Kidney epithelial cell (primary cell): ENCODE results near the gene RAB1B. TPM values are rescaled to one million over a fixed set of nuclear protein-coding genes. Genes with fewer than 3 reads are reported as not detected.

Experiments
- DNase-seq: peaks from one replicate; pipeline ENCODE4 v3.0.0-alpha.2; 2010; ENCODE audit warnings: low read depth
- H3K27me3 ChIP-seq: 2 replicates; pipeline ENCODE4 v1.6.0; 2011; ENCODE audit warnings: low read length; ENCODE audit not compliant: control insufficient read depth, insufficient read depth
- H3K36me3 ChIP-seq: 2 replicates; pipeline ENCODE4 v1.5.1; 2011; ENCODE audit warnings: low read length; ENCODE audit not compliant: control insufficient read depth, insufficient read depth
- H3K4me3 ChIP-seq: 2 replicates; pipeline ENCODE4 v1.5.1; 2011; ENCODE audit warnings: low read depth, mild to moderate bottlenecking, control low read depth, low read length
- total RNA-seq: library from RNA; depleted of rRNA; stranded (reverse); fragments of >200 nt; gene quantifications from 2 replicates; pipeline ENCODE4 v1.2.3, GENCODE V29; 2015
- TF ChIP-seq, protein P1 (sequence below): IDR thresholded peaks from 2 replicates; pipeline ENCODE4 v1.5.1; 2011; ENCODE audit warnings: mild to moderate bottlenecking, moderate library complexity, low read length, control low read depth, inconsistent platforms; ENCODE audit not compliant: insufficient read depth, poor library complexity, severe bottlenecking

RAB1B gene
- total RNA-seq, 1 donor from 2014 or later: 108 TPM

DNA sequence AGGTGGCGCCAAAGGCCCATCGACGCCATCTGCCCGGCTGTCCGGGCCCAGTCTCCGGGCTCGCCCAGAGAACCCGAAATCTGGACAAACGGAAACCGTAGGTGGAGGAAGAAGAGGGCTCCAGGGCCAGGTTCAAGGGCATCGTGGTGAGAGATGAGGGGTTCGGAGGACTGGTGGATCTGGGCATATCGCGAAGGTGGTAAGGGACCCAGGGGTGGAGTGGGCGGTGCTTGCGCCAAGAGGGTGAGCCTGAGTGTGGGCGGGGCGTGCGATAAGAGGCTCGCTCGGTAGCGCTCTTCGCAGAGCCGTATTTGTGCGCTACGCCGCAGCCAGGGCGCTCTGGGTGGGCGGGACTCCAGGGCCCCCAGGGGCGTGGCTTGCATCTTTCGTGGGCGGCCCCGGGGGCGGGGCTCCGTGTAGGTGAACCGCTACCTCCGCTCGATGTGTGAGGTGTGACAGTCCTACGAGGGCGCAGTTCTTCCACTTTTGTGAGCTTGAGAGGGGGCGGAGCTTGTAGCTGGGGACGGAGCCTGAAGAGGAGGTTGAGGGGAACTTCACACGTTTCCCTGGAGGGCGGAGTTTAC is 43.6 kb downstream of the RAB1B start:
- DNase-seq: peak; percentile 68
- H3K4me3 ChIP-seq: peak overlapping the region; percentile 61
- H3K27me3 ChIP-seq: peaks cover 2% of the 10 kb centered on the region
- H3K36me3 ChIP-seq: no peaks in the 10 kb centered on the region
- TF ChIP-seq, protein P1, sequence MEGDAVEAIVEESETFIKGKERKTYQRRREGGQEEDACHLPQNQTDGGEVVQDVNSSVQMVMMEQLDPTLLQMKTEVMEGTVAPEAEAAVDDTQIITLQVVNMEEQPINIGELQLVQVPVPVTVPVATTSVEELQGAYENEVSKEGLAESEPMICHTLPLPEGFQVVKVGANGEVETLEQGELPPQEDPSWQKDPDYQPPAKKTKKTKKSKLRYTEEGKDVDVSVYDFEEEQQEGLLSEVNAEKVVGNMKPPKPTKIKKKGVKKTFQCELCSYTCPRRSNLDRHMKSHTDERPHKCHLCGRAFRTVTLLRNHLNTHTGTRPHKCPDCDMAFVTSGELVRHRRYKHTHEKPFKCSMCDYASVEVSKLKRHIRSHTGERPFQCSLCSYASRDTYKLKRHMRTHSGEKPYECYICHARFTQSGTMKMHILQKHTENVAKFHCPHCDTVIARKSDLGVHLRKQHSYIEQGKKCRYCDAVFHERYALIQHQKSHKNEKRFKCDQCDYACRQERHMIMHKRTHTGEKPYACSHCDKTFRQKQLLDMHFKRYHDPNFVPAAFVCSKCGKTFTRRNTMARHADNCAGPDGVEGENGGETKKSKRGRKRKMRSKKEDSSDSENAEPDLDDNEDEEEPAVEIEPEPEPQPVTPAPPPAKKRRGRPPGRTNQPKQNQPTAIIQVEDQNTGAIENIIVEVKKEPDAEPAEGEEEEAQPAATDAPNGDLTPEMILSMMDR: peak; percentile 95

DNA sequence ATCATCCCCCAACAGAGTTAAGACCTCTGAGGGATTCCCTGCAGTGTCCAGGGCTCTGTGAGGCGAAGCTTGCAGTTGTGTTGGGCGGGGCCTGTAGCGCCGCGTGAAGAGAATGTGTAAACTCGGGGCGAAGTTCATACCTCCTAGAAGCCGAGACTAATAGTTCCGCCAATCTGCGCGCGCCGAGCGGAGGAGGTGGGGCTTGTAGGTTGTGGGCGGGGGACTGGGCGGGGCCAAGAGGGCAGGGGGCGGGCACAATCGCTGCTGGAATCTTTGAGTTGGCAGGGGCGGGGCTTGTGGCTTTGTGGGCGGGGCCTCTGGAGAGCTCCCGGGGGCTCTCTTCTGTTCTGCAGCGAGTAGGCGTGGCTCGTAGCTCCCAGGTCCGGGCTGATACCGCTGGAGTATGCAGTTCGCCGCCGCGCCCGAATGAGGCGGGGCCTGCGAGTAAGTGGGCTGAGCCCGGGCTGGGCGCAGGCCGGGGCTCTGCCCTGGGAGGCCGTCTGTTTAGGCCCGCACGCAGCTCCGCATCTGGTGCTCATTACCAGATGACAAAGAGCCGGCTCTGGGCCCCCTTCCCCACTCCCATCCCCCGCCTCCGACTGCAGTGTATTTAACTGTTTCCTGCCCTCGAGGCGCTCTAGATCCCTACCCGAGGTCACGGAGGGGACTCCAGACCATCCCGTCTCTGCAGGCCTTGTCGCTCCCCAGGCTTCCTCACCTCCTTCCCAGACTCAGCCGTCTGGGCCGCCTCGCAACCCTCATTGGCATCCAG is 44.3 kb downstream of the RAB1B start:
- TF ChIP-seq, protein P1: no peak
- DNase-seq: peak; percentile 91
- H3K4me3 ChIP-seq: peak overlapping the region; percentile 61
- H3K27me3 ChIP-seq: peaks cover 2% of the 10 kb centered on the region
- no peaks in the 10 kb centered on the region for H3K36me3 ChIP-seq

DNA sequence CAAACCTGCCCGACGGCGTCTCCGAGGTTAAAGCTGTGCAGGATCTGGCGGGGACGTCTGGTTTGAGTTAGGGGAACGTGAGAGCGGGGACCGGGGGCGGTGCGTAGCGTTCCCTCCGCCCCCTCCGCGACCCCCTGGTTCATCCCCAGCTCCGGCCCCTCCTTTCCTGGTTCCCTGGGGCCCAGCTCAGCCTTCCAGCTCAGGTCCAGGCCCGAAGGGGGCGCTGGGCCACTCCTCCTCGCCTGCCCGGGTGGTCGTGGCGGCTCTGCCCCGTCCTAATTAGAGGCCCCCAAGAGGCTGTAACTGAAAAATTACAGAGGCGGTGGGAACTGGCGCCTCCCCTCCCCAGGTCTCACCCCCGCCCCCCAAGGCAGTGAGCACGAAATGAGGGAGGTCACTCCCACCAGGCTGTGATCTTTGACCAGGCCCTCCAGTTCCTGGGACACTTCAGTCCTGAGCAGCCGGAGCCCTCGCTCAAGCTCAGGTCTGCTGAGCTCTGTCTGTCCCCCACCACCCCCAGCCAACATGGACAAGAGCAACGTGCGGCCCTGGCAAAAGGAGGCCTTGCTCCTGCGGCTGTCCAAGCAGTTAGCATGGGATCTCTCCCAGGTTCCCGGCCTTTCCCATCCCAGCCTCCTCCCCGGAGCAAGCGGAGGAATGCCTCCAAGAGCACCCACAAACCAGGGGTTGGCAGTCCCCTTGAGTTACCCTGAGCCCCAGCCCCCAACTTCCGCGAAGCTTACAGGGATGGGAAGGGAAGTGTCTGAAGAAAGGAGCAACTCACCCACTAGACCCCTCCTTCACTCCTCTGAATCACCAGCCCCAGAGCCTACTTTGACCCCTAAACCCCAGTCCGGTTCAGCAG is 45.1 kb downstream of the RAB1B start:
- no peak for DNase-seq
- TF ChIP-seq, protein P1: no peak
- peak overlapping the region; percentile 3 for H3K4me3 ChIP-seq
- no peaks in the 10 kb centered on the region for H3K36me3 ChIP-seq
- peaks cover 2% of the 10 kb centered on the region for H3K27me3 ChIP-seq

DNA sequence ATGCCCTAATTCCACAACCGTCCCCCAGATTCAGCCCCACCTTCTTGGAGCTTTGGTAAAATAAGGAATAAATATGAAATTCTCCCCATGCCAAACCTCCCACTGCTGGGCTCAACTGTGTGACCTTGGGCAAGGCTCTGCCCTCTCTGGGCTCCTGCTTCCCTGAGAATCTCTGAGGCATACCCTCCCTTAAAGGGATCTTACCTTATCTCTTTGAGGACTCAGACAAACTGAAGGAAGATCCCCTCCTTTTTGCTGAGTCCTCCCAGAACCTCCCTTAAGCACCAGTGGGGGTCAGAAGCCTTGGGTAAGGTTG is 45.7 kb downstream of the RAB1B start:
- H3K27me3 ChIP-seq: peaks cover 2% of the 10 kb centered on the region
- H3K4me3 ChIP-seq: no peak overlapping the region
- H3K36me3 ChIP-seq: no peaks in the 10 kb centered on the region
- DNase-seq: no peak
- TF ChIP-seq, protein P1: no peak

DNA sequence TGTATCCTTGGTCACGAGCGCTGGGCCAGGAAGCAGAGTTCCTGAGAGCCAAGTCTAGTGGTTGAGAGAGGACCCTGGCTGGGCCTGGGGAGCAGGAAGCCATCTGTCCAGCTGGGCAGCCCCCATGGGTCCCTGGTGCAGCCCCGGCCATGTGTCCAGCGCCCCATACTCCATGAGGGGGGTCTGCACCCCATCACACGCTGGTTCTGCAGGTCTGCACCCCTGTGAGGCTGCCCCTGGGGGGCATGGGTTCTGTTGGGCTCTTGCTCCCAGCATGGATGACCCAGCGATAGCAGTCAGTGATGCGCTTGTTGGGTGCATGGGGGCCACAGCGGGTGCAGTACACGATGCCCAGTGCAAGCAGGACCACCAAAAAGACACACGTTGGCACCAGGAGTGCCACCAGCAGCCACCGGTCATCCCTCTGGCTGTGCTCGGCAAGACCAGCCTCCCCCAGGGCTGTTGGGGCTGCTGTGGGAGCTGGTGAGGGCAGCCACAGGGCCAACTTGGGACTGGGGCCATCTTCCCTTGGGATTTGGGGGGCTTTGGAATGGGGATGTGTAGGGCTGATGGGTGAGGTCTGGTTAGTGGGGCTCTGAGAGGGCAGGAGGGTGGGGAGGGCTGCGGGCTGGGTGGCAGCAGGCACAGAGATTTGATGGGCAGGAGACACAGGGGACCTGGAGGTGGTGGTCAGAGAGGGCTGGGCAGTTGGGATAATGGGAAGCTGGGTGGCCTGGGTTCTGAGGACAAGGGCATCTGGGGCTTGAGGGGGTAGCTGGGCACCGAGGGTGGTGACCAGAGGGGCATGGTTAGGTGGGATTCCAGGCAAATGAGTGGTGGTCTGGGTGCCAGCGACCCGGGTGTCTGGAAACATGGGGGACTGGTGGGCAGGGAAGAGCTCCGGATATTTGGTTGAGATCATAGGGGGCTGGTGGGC is 46.4 kb downstream of the RAB1B start:
- Histone ChIP-seq H3K4me3 (no peak overlapping the region), H3K36me3 (no peaks in the 10 kb centered on the region), H3K27me3 (peaks cover 2% of the 10 kb centered on the region)
- no peak for DNase-seq
- TF ChIP-seq, protein P1: no peak
